Femur (tissue), 1 donor: ENCODE measurements around the gene KIAA1191.

Experiments
- DNase-seq: peaks from one replicate; pipeline ENCODE4 v3.0.0-alpha.2; 2017

The KIAA1191 gene

DNA sequence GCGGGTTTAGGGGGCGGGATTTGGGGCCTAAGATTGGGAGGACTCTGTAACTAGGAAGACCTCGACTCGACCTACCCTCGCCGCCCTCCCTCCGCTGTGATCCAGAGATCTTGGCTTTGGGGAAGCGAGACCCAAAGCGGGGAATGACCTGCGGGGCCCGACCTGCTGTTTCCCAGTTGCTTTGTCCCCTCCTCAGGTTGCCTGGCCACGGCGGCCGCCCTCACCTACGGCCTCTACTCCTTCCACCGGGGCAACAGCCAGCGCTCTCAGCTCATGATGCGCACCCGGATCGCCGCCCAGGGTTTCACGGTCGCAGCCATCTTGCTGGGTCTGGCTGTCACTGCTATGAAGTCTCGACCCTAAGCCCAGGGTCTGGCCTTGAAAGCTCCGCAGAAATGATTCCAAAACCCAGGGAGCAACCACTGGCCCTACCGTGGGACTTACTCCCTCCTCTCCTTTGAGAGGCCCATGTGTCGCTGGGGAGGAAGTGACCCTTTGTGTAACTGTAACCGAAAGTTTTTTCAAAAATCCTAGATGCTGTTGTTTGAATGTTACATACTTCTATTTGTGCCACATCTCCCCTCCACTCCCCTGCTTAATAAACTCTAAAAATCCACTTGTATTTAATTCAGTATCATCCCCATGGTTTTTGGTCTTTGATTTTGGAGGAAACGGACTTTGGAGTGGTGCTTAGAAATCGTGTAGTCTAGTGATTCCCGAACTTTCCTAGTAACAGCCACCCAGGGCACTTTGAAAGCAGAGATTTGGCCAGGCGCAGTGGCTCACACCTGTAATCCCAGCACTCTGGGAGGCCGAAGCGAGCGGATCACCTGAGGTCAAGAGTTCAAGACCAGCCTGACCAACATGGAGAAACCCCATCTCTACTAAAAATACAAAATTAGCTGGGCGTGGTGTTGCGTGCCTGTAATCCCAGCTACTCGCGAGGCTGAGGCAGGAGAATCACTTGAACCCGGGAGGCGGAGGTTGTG is 27.9 kb upstream of the KIAA1191 start:
- DNase-seq = no peak

DNA sequence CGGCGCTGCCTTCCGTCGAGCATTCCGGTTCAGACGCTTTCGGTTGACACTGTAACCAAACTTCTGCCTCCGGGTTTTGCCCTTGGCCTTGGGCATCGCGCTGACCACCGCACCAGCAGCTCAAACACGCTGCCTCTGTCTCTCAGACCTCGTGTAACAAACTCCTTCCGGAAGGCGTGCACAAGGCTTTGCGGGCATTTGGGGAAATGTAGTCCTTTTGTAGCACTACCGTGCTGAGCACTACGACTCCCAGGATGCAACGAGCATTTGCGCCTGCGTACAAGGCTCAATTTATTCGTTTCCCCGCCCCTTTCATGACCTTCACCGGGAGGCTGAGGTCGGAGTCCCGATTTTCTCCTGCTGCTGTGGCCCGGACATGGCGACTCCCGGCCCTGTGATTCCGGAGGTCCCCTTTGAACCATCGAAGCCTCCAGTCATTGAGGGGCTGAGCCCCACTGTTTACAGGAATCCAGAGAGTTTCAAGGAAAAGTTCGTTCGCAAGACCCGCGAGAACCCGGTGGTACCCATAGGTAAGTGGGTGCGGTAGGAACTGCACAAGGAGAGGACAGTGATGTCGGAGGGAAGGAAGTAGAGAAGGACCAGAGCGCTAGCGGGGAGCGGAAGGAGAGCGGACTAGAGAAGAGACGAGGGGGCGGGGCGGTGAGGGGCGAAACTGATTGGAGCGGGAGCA is 27.0 kb upstream of the KIAA1191 start, which contains the start of the genes HIGD2A and NOP16:
Gene HIGD2A (plus strand): TSS at position 308 of the 691 bp plus-strand sequence. CDS start 69 bp downstream, at position 377.
Gene NOP16 (minus strand): TSS at position 155 of the 691 bp plus-strand sequence. CDS start 59 bp downstream, at position 96.
- DNase-seq = peak; percentile 99

DNA sequence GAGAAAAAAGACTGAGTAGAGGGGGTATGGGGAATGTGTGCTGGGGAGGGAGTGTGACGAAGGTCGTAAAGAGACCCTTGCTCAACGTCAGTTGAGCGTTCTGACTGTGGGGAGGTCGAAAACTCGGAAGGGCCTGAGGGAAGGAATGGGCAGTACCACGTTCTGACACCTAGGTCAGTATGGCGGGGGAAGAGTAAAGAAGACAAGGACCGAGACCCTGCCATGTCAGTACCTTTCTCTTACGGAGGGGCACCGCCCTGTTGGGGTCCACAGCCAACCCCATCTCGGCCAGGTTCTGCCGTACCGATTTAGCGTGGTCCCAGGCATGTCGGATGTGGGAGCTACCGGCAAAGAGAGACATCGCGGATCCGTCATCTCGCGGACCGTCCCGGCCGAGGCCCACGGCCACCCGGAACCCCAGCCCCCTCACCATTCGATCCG is 26.5 kb upstream of the KIAA1191 start:
- no peak for DNase-seq

DNA sequence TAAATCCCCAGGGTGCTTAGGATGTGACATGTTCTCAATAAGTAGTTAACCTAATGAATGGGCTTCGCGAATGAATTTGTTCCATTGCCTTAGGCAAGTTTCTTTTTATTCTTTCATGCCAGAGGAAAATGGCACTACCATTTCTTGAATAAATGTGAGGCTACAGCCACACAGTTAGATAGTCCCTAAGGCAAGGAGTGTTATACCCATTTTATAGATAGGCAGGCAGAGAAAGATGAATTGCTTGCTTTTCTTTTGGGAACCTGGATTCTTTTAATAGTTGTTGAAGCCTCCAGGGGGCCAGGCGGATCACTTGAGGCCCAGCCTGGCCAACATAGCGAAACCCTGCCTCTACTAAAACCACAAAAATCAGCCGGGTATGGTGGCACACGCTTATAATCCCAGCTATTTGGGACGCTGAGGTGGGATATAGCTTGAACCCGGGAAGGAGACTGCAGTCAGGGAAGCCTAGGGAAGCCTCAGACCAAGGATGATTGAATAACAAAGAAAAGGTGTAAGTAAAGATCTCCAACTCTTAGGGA is 25.9 kb upstream of the KIAA1191 start:
- no peak for DNase-seq

DNA sequence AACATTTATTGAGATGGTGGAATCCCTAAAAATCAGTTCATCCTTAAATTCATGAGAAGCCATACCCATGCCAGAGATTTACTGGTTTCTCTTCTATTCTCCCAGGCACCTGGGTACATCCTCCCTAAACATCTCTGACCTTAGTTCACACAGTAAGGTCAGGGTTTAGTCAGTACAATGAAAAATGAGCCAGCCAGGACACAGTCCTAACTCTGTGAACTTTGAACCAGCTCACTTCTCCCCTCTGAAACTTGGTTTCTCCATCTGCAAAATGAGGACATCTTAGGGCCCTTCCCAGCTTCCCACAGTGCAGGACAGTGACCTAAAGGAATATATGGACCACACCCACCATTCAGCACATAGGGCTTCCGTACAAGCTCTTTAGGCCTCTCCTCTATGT is 24.9 kb upstream of the KIAA1191 start:
- DNase-seq = no peak

DNA sequence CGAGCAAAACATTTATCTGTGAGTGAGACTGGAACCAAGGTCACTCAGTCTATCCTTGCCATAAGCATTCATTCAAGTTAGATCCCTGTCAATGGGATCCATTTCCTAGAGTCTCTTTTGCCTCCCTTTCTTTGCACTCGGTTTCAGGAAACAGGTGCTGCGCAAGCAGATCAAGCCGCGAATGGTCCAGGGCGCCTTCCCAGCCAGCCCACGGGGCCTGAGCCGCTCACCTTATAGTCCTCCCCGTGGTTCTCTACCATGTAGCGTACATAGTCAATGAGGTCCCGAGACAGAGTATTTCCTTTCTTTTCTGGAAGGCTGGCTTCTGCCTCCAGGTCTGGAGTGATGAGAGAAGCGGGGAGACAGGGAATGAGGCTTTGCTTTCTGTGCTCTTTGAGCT is 23.4 kb upstream of the KIAA1191 start:
- DNase-seq = no peak

DNA sequence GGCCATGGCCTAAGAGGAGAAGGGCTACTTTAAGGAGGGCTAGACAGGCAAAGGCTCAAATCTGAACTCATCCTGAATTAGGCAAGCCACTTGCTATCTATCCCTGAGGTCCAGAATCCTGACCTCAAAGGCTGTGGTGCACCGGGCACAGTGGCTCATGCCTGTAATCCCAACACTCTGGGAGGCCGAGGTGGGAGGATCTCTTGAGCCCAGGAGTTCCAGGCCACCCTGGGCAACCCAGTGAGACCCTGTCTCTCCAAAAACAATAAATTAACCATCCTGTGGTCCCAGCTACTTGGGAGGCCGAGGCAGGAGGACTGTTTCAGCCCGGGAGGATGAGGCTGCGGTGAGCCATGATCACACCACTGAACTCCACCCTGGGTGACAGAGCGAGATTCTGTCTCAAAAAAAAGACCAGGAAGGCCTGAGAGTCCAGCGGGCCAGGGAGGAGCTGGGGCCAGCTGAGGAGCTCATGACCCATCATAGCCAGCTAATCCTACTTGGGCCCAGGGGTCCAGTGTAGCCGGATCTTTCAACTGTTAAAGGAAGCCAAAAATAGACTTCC is 22.9 kb upstream of the KIAA1191 start:
- DNase-seq = no peak

DNA sequence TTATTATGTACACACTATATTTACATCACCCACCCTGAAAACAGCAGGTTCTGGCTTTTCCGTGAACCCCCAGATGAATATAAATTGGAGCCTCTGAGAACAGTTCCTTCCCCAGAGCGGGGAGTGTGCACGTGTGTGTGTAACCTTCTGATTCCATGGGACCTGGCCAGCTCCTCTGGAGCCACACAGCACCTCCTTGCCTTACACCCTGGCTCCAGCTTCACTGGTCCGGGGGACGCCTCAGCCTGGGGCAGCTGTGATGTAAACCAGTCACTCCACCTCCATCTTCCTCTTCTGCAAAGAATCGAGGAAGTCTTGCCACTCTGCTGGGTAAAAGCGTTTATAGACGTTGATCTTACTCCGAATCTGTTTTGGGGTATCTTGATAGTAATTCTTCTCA is 22.4 kb upstream of the KIAA1191 start:
- DNase-seq = no peak

DNA sequence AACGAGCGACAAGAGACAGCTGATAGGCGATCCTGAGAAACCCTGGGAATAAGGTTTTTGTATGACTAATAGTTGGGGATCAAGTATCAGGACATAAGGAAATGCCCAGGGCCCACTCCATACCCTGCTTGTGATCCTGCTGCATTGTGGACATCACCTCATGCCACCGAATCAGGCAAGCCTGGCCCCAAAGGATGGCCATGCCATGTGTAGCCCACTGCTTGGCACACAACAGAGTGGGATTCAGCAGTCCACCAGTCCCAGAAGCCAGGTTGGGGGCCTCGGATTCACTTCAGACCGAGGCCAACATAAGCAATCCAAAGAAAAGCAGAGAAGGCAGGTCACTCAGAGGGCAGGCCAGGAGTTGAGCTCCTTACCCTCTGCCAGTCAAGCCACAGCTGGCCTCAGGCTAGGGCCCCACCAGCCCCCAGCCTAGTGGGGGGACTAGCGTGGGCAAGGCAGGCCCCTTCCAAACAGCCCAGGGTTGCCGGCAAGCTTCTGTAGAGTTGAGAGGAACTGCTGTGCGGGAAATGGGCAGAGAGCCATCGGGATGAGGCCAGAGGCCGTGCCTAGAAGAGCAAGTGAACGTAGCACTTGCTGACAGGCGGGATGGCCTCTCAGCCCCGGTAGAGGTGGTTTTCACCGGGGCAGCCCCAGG is 21.8 kb upstream of the KIAA1191 start:
- no peak for DNase-seq

DNA sequence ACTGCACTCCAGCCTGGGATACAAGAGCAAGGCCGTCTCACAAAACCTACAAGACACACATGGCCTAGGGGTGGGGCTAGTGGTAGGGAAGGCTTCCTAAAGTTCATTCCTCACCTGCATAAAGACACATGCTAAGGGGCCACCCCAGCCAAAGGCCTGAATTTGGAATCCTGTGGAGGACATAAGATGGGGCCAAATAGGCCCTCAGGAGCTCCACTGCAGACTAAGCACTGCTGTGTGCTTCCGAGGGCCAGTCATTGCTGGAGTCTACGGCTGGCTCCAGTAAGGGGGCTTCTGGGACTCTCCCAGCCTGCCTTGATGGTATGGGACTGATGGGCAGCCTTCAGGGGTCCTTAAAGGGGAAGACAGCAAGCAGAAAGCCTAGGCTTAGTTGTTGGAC is 21.2 kb upstream of the KIAA1191 start:
- no peak for DNase-seq

DNA sequence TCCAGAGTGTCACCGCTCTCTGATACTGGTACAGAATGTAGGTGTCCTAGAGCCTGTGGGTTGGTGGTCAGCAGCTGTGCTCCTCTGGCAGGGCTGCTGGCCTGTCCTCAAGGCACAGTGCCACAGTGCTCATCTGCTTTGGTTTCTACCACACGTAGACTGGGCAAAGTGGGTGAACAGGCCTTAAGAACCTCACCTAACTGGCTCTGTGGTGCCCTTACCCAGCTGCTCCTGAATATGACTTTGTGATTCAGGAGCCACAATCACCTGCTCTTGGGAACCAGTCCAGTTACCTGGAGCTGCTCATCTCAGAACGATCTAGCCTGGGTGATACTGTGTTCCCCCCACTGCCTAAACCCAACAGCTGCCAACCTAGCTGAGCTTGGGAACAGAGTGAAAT is 20.4 kb upstream of the KIAA1191 start:
- DNase-seq = no peak

DNA sequence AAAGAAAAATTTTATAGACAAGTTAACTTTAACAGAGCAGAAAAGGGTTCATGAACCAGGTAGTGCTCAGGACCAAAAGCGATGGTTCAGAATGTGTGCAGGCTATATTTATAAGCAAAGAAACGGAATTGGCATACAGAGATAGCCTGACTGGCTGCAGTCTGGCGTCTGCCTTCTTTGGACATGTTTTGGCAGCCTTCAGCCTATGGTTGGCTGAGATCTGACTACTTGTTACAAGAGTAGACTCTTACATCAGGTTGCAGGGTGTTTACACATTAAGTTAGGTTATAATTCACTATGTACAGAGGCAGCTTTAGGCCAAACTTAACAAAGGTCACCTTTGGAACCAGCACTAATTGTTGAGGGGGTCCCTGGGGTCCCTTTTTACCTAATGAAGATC is 19.9 kb upstream of the KIAA1191 start:
- DNase-seq = no peak

DNA sequence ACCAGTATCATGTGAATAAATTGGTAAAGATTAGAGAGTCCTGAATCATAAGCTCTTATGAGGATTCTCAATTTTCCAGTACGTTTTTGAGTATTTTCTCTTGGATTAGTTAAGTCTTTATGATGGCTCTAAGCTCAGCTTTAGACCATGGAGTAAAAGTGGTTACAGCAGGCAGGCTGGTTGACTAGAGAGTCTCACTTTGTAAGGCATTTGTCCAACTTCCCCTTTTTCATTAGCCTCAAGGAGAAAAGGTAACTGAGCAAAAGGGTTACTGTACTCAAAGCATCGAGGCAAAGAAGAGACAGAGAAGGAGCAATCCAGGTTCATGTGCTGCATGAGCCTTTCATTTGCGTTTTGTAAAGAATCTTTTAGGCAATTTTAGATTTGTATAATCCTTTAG is 18.3 kb upstream of the KIAA1191 start:
- no peak for DNase-seq

DNA sequence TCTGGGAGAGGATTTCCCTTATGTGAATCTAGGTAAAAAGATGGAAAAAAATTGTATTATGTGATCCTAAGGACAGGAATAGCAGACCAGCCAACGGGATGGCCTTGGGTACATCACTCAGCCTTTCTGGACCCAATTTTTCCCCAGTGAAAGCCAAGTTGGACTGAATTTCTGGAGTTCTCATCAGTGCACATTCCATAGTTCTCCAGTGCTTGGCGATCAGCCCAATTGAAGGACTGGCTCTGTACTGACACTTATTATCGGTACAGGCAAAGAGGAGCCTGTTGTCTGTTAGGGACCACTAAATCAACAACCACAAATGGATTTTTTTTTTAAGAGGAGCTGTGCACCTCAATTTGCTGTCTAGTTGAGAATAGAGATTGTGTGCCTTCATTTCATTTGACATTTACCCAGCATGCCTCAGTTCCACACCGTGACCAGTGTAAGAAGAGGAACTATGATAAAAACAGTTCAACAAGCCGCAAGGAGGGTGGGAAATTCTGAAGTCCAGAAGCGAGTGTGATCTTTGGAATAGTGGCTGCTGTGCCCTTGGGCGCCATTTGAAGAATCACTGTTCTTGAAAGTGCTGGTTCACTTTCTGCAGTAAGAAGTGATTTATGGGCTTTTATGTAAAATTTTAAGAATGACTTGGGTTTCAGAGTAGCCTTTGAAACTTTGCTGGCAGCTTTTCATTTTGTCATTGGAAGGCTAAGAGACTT is 11.7 kb upstream of the KIAA1191 start:
- peak; percentile 32 for DNase-seq

DNA sequence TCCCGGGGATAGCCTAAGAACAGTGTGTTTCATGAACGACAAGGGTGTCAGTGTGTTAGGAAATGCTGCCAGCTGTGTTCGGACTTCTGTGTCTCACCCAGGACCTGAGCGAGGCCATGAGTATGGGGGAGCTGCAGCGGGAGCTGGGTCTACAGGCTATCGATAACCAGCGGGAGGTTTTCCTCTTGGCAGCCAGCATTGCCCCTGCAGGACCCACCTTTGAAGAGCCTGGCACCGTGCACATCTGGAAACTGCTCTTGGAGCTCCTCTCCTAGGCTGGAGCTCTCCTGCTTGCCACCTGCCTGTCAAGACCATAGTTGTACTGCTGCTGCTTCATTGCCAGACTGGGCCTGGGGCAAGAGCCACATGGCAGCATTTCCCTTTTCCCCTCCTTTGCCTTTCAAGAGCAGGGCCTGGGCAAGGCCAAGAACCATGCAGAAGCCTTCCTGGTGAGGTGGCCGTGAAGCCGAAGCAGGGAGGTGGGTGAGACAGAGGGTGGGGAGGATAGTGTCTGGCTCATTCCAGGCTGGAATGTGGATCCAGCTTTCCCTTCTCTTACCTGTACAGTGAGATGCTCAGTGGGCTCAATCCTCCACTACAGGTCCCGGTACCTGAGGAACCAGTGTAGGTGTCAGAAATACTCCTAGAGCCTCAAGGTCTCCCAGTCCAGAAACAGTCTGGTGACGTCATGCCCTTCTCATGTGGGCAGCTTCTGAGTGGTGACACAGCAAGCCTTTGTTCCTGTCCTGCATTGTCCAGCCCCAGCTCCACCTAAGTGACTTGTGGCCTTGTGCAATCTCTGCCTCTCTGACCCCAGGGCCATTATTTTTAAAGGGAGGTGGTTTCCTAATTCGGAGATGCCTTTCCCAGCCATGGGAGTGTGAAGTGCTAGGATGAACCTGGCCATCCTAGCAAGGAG is 10.3 kb upstream of the KIAA1191 start:
- no peak for DNase-seq

DNA sequence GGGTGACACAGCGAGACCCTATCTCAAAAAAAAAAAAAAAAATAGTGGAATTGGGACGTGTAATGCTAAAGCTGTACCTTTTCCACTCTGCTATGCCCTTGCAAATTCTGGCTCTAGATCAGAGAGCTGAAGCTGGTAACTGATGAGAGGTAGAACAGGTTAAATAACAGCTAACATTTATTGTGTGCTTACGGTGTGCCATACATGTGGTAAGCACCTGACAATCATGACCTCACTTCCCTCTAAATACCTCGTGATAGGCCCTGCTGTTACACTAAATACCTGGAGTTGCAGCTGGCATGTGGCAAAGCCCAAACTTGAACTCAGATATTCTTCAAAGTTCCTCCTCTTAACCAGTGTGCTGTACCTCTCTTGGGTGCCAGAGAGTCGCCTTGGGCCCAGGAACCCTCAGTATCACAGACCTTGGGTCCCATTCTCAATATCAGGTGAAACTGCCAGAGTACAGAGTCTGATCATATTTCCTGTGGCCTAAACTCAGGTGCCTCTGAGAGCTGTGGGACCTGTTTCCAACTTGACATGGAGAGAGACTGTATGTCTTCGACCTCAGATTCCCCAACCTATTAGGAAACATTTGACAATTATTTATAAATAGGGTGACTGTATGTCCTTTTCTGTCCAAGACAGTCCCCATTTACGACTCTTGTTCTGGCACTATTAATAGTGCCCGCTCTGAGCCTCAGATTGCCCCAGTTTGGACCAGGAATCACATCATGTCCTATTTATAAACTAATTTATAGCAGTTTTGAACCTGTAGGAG is 8.6 kb upstream of the KIAA1191 start:
- no peak for DNase-seq

DNA sequence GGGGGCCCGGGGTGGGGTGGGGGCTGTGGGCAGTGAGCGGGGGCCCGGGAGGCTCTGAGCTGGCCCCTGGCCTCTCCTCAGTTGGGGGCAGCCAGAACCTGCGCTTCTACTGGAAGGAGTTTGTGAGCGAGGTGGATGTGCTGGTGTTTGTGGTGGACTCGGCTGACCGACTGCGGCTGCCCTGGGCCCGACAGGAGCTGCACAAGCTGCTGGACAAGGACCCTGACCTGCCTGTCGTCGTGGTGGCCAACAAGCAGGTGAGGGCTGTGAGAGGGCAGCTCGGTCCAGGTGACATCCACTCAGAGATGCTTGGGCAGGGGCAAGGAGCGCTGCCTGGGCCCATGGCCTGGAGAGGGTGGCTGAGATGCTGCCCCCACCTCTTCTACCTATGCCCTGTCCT is 7.2 kb upstream of the KIAA1191 start:
- DNase-seq = no peak

DNA sequence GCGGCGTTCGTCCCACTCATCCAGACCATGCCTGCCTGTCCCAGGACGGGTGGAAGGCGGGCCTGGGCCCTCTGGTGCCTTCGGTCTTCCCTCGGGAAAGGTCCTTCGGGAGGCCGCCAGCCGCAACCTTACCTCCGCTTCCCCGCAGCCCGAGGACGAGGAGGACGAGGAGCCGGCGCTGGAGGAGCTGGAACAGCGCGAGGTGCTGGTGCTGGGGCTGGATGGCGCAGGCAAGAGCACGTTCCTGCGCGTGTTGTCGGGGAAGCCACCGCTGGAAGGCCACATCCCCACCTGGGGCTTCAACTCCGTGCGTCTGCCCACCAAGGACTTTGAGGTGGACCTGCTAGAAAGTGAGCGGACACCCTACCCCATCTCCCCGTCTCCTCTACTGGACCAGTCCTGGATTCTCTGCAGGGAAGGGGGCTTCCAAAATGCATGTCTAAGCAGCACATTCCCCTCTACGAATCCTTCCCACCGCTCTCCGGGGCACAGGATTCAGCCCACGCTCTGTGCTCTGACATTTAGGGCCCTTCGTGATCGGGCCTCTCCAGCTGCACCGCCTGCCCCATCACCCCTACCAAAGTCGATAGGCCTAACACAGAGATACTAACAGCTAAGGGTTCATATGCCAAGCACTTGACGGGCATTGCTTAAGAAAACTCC is 4.8 kb upstream of the KIAA1191 start:
- no peak for DNase-seq
